Type B pancreatic cell (in vitro differentiated cells): ENCODE data around the gene RAP1A. TPM values are rescaled to one million over a fixed set of nuclear protein-coding genes. Genes with fewer than 3 reads are reported as not detected.

Experiments
- DNase-seq: peaks from one replicate; pipeline ENCODE4 v3.0.0; 2021; ENCODE audit warnings: mixed read lengths; ENCODE audit not compliant: unreplicated experiment; ENCODE audit errors: extremely low spot score
- H3K27ac Mint-ChIP-seq: 2 replicates; pipeline ENCODE4 v1.8.0; 2021; ENCODE audit warnings: mild to moderate bottlenecking, mixed read lengths
- H3K27me3 Mint-ChIP-seq: 2 replicates; pipeline ENCODE4 v1.8.0; 2021; ENCODE audit warnings: mixed read lengths
- H3K36me3 Mint-ChIP-seq: 2 replicates; pipeline ENCODE4 v1.8.0; 2021; ENCODE audit warnings: mixed read lengths
- H3K4me1 Mint-ChIP-seq: one replicate; pipeline ENCODE4 v1.8.0; 2021; ENCODE audit warnings: mixed read lengths; ENCODE audit not compliant: unreplicated experiment
- H3K4me3 Mint-ChIP-seq: 2 replicates; pipeline ENCODE4 v1.8.0; 2021; ENCODE audit warnings: mild to moderate bottlenecking, mixed read lengths
- H3K9me3 Mint-ChIP-seq: 2 replicates; pipeline ENCODE4 v1.8.0; 2021; ENCODE audit warnings: mixed read lengths
- CTCF ChIP-seq: fragments of 200-600 bp; sonication (generic); conservative IDR thresholded peaks from 2 replicates; pipeline ENCODE4 v1.5.0; 2021; ENCODE audit warnings: antibody characterized with exemption, mild to moderate bottlenecking
- total RNA-seq: library from RNA; stranded (reverse); gene quantifications from 2 replicates; pipeline ENCODE4 v1.2.1, GENCODE V29; 2021; ENCODE audit warnings: low replicate concordance

RAP1A gene
- total RNA-seq, 1 donor from 2014 or later, result 42.3 TPM

- Mint-ChIP-seq H3K4me3 (no peak overlapping the region), H3K9me3 (peaks cover 4% of the 10 kb centered on the region), H3K4me1 (peaks cover 3% of the 10 kb centered on the region), H3K36me3 (peaks cover 25% of the 10 kb centered on the region), H3K27me3 (no peaks in the 10 kb centered on the region), H3K27ac (no peak overlapping the region)
- no peak for DNase-seq
- TF ChIP-seq CTCF, result no peak
Measured at GRCh38 chr1:111648806-111649205, 29.2 kb downstream of the RAP1A start.

GRCh38 chr1:111649227-111649626 is 29.6 kb downstream of the RAP1A start:
- Mint-ChIP-seq H3K27ac (peak overlapping the region; percentile 87), H3K4me3 (no peak overlapping the region), H3K27me3 (no peaks in the 10 kb centered on the region)

GRCh38 chr1:111649648-111650047 is 30.1 kb downstream of the RAP1A start:
- Mint-ChIP-seq H3K4me3 (peak overlapping the region; percentile 65), H3K4me1 (peaks cover 3% of the 10 kb centered on the region), H3K9me3 (peaks cover 4% of the 10 kb centered on the region), H3K27me3 (no peaks in the 10 kb centered on the region), H3K36me3 (peaks cover 25% of the 10 kb centered on the region), H3K27ac (peak overlapping the region; percentile 87)
- no peak for TF ChIP-seq CTCF
- no peak for DNase-seq

More at GRCh38 chr1:111649227-111649626, 29.6 kb downstream of the RAP1A start:
- no peak for DNase-seq
- Mint-ChIP-seq H3K36me3 (peaks cover 25% of the 10 kb centered on the region), H3K4me1 (peaks cover 3% of the 10 kb centered on the region), H3K9me3 (peaks cover 4% of the 10 kb centered on the region)
- TF ChIP-seq CTCF, result no peak

GRCh38 chr1:111653709-111654108 is 34.1 kb downstream of the RAP1A start:
- Mint-ChIP-seq H3K27ac (no peak overlapping the region), H3K36me3 (peaks cover 3% of the 10 kb centered on the region), H3K9me3 (no peaks in the 10 kb centered on the region), H3K4me1 (peaks cover 15% of the 10 kb centered on the region), H3K4me3 (no peak overlapping the region), H3K27me3 (no peaks in the 10 kb centered on the region)
- no peak for DNase-seq
- no peak for TF ChIP-seq CTCF

GRCh38 chr1:111654839-111655238 is 35.2 kb downstream of the RAP1A start:
- Mint-ChIP-seq H3K36me3 (no peaks in the 10 kb centered on the region), H3K27ac (no peak overlapping the region), H3K4me1 (peaks cover 15% of the 10 kb centered on the region), H3K9me3 (no peaks in the 10 kb centered on the region), H3K27me3 (no peaks in the 10 kb centered on the region), H3K4me3 (no peak overlapping the region)
- TF ChIP-seq CTCF, result no peak
- no peak for DNase-seq
